Raji (cell line): ENCODE data around the gene XRCC5.

Source experiments
- POLR2A ChIP-seq: IDR thresholded peaks from 2 replicates; pipeline ENCODE4 v1.6.1; 2011; ENCODE audit warnings: low read depth, low read length, control low read depth; ENCODE audit not compliant: insufficient read depth

Gene XRCC5

GRCh38 chr2:216082117-216082711 lies 26.9 kb upstream of the XRCC5 start:
- no peak for TF ChIP-seq POLR2A

DNA sequence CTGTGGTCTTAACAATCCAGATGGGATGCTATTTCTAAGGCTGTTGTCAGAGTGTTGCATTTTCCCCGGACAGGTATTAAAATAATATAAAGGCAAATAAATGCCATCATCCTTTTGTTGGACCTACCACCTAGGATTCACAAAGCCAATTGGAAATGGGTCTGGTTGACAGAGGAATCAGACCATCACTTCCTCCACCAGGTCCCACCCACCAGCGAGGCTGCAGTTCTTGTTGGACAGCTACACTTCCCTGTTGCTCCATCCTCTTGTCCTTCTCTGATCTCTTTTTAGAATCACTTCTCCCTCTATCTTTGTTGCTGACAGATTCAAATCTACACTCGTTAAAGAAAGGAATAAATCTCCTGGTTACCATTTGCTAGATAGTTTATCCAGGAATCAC lies 26.3 kb upstream of the XRCC5 start:
- TF ChIP-seq POLR2A, result no peak; the same call in 1 of the 2 replicates

- no peak for TF ChIP-seq POLR2A
These were observed 25.5 kb upstream of the XRCC5 start for GRCh38 chr2:216083464-216084281.

- peak; percentile 42 for TF ChIP-seq POLR2A
These were observed 24.6 kb upstream of the XRCC5 start for GRCh38 chr2:216084547-216084946.

GRCh38 chr2:216086207-216086893 lies 22.8 kb upstream of the XRCC5 start:
- no peak for TF ChIP-seq POLR2A

DNA sequence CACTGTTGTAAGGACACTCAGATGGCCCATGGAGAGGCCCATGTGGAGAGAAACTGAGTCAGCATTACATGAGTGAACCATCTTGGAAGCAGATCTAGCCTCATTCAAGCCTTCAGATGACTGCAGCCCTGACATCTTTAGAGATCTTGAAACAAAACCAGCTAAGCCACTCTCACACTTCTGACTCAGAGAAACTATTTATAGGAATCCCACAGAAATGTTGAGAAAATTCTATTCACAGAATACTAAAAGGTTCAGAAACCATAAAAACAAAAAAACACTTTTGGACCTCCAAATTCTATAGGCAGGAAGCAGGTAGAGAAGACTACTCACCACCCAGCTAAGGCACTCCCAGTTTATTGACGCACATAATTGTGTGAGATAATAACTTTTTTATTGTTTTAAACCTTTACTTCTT lies 18.8 kb upstream of the XRCC5 start:
- no peak for TF ChIP-seq POLR2A

- TF ChIP-seq POLR2A, result no peak
These were observed 16.5 kb upstream of the XRCC5 start for GRCh38 chr2:216092646-216093045.

DNA sequence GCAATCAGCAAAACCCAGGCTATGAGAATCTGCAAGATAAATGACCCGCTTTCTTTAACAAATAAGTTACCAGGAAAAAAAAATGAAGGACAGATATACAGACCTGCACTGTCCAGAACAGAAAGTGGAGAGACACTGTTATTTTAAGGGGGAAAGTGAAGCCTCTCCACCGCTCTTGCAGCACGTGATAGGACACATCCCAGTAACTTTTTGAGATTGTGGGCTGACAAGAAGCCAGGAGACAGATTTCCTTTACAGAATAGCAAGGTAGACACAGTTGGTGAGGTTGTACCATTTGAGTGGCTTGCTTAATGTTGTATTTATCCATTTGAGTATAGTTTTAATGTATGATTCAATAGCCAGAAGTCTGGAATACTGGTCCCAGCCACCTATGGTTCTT lies 14.4 kb upstream of the XRCC5 start:
- no peak for TF ChIP-seq POLR2A

- no peak for TF ChIP-seq POLR2A
These were observed 10.5 kb upstream of the XRCC5 start for GRCh38 chr2:216098421-216099334.

DNA sequence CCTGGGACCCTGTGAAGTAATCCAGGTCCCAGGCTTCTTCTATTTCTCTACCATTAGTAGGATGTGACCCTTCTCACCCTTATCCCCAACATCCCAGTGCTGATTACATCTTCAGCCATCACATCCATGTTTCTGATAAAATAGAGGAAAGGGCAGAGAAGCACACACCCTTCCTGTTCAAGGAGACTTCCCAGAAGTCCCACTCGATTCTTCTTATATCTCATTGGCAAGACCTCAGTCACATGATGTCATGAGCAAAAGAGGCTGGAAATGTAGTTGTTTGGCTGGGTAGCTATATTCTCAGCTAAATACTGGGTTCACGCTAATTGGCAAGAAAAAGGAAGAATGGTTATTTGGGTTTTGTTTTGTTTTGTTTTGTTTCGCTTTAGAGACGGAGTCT lies 8.0 kb upstream of the XRCC5 start:
- no peak for TF ChIP-seq POLR2A

DNA sequence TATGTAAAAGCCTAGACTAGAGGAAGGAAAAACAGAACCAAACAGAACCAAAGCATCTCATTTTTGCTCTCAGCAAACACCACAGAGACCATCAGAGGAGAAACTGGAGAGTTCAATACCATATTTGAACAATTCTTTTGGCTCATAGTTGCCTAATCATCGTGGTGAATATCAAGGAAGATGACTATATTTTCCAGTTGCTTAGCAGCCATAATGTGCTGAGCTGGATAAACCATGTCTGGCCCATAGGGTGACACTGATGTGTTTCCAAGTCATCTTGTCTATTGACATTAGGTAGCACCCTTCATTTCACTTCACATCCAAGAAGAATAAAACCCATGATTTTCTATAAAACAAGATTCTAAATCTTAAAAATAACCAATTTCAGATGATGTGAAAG lies 5.9 kb upstream of the XRCC5 start:
- TF ChIP-seq POLR2A, result no peak

DNA sequence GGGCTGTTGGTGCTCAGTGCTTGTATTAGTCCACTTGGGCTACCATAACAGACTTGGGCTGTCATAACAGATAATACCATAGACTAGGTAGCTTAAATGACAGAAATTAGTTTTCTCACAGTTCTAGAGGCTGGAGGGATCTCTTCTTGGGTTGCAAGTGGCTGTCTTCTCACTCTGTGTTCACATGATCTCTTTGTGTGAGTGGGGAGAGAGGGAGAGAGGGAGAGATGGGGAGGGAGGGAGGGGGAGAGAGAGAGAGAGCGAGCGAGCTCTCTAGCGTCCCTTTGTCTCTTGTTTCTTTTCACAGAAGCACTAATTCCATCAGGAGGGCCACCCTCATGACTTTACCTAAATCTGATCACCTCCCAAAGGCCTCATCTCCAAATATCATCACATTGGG lies 4.5 kb upstream of the XRCC5 start:
- no peak for TF ChIP-seq POLR2A

DNA sequence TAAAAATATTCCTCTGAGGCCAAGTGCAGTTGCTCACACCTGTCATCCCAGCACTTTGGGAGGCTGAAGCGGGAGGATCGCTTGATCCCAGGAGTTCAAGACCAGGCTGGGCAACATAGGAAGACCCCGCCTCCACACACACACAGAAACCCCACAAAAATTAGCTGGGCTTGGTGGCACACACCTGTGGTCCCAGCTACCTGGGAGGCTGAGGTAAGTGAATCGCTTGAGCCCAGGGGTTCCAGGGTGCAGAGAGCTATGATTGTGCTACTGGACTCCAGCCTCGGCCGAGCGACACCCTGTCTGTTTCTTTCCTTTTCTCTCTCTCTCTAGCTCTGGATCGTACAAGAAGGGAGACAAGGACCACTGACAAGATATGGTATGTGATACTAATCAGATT lies 1.8 kb upstream of the XRCC5 start:
- TF ChIP-seq POLR2A, result no peak

GRCh38 chr2:216107760-216108159 lies 1.4 kb upstream of the XRCC5 start:
- no peak for TF ChIP-seq POLR2A
